HG02840 (cell line): Measurements from ENCODE around the gene UCP2.

Experiments used
- ATAC-seq: cut with Tn5 transposase; IDR thresholded peaks from one replicate; pipeline ENCODE4 v1.9.1; 2021; ENCODE audit warnings: mild to moderate bottlenecking, moderate library complexity, moderate number of reproducible peaks; ENCODE audit not compliant: unreplicated experiment, low FRiP score

Gene UCP2, protein sequence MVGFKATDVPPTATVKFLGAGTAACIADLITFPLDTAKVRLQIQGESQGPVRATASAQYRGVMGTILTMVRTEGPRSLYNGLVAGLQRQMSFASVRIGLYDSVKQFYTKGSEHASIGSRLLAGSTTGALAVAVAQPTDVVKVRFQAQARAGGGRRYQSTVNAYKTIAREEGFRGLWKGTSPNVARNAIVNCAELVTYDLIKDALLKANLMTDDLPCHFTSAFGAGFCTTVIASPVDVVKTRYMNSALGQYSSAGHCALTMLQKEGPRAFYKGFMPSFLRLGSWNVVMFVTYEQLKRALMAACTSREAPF

DNA sequence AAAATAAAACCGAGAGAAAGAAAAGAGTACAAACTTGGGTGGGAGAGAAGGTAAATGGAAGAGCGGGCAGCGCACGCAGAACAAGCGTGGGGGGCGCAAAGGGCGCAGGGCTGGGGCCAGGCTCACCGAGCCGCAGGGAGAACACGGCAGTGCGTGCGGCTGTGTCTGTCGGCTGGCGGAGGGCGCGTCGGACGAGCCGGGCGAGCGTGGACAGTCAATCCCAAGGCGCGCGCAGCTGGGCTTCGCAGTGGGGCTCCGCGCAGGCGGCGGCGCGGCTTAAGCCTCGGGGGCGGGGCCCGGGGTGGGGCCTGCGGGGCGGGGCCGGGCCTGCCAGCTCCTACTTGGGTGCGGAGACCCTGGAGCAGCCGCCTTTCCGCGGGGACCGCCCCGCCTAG is at the start of gene UCP2:
Gene UCP2 (minus strand): TSS at position 249 of the 395 bp plus-strand sequence. CDS start 4,465 bp downstream, outside the sequence.
- peak; percentile 46 for ATAC-seq

DNA sequence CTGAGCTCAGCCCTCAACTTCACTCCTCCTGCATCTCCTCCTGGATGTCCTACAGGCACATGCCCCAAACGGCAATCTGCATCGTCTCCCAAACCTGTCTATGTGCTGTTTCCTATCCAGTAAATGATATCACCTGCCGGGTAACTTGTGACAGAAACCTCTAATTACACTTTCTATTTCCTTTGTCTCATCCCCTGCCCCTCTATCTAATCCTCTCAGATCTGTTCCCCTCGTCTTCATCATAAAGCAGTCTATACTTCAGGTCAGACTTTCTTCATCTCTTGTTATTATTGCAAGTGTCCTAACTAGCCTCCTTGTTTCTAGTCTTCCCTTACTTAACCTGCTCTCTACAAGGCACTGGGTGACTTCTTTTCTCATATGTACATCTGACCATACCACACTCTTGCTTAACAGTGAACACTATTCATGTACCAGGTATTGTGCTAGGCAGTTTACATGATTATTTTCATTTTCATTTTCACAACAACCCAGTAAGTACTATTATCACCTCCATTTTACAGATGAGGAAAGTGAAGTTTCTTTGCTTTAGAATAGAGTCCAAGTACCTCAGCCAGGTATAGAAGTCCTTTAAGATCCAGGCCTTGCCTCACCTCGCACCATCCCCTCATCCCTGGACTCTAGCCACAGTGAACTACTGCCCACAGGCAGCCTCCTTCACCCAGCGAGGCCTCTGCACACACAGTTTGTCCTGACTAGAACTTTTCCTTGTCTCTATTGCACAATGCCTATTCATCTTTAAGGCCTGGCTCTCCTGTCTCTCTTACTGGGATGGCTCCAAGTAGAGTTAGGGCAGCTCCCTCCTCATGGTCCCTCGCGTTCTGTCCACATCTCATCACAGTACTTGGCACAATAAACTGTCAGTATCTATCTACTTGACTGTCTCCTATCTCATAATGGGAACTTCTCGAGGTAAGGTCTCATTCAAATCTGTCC is 48.4 kb upstream of the UCP2 start:
- no peak for ATAC-seq

DNA sequence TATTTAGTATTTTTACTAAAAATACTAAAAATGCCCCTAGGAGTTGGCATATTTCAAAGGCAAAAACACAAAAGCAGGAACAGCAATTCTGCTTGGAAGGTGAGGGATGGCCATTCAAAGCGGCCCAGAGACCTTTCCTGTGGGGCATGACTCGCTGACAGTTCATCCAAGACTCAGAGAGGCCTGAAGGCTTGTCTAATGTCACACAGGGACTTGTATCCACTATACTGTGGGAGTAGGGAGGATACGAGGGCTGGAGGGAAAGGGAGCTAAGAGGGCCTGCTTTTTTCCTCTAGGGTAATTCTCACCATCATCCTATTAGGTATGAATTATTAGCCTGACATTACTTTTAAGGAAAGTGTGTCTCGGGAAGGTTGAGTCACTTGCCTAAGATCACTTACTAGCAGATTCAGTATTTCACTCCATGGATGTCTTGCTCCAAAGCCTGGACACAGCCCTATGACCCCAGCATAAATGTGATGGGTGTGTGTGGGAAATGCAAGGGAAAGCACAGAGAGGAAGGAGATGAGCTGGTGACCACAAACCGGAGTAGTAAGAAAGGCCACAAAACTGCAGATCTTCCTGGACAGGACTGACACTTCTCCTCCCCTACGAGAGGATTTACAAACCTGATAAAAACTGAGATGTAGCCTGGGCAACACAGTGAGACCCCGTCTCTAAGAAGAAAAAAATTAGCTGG is 43.0 kb upstream of the UCP2 start:
- ATAC-seq: no peak

DNA sequence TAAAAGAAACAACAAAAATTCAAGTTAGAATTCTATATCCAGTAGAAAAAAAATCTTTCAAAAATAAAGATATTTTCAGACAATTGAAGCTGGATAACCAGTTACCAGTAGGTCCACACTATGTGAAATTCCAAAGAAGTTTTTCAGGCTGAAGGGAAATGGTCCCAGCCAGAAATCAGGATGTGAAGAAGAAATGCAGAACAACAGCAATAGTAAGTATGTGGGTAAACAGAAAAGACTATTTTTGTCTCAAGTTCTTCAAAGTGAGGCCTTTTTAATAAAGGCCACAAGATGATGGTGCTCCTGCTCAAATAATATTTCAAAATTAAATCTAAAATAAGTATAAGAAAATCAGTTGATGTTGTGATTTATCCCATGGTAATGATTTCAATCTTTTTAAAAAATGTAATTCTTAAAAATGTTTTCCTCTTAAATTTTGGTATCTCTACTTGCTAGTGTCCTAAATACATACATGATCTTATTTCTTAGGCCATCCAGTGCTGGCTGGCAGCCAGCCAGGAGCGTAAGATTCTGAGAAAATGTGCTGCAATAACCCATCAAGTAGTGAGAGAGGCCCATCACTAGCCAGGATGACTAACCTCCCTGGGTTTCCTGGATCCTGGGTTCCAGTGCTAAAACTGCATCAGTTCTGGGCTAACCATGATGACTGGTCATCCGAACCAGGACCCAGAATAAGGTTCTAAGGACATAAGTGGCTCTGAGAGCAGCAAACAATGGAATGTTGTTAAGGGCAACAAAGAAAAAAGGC is 41.8 kb upstream of the UCP2 start:
- ATAC-seq: no peak

DNA sequence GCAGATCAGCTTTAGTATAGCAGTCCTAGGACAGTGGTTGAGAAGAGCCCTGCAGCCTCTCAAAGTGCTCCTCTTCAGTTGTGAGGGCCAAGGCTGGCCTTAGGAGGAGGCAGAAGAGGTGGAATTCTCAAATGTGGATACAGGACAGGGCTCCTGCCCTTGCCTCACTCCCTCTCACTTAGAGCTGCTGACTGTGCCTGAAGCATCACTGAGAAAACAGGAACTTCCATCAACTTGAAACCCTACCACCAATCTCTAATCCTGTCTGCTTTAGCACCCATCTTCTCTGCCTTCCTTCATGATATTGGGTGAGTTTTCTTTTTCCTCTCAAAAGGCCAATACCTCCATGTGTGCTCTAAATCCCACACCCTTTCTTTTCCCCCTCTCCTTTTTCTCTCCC is 40.6 kb upstream of the UCP2 start:
- no peak for ATAC-seq

DNA sequence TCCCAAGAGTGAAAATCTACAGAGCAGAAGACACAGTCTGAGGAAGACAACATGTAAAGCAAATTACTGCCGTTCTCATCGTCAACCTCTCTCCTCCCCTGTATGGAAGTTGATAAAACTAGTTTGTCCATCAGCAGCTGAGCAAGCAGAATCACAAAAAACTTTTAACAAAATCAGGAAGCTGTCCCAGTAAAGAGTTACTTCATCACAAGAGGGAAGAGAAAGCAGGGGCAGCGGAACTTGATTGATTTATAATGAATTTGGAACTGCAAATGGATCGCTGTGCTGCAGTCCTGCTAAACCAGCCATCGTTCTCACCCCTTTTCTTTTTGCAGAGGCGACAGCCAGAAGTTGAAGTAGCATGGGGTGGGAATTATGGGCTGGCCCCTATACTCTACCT is 39.9 kb upstream of the UCP2 start:
- ATAC-seq: no peak

DNA sequence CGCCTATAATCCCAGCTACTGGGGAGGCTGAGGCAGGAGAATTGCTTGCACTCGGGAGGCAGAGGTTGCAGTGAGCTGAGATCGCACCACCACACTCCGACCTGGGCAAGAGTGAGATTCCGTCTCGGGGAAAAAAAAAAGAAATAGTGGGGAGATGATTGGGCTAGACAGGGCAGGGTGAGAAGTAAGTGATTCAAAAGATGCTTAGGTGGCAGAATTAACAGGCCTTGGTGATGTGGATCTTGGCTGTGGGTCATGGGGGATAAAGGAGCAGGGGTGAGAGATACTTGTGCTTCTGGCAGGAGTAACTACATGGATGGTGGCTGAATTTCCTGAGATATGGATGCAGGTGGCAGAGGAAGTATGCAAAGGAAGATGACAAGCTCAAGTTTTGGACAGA is 39.4 kb upstream of the UCP2 start:
- ATAC-seq: no peak

DNA sequence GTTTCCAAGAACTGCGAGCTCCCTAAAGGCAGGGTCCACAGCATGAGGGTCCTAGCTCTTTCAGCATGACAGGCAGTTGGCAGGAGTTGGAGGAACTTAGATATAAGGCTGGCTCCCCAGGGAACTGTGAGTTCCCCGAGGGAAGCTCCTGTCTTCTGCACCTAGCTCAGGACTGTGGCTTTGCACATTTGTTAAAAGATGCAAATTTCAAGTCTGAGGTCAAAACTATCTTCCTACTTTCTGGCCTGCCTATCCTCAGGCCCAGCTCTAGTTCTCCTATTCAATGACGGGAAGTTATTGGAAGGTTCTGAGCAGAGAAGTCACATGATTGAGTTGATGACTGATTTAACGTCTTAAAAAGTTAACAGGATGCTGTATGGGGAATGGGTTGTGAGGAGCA is 37.9 kb upstream of the UCP2 start:
- no peak for ATAC-seq

DNA sequence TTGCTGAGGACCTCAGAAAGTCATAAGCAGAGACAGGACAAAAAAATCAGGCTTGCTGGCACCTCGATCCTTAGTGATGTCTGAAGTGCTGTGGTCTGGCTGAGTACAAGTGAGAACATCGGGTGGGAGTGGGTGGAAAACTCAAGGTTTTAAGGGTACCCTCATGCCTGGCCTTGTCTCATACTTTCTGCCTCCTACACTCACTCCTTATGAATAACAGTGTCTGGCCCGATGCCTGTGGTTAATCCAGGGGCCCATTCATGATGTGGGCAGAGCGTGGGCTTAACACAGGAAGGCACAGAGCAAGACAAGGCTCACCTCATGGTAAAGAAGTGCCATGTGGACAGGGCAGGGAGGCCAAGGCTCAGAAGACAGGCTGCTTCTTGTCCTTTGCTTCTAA is 37.2 kb upstream of the UCP2 start:
- ATAC-seq: no peak

DNA sequence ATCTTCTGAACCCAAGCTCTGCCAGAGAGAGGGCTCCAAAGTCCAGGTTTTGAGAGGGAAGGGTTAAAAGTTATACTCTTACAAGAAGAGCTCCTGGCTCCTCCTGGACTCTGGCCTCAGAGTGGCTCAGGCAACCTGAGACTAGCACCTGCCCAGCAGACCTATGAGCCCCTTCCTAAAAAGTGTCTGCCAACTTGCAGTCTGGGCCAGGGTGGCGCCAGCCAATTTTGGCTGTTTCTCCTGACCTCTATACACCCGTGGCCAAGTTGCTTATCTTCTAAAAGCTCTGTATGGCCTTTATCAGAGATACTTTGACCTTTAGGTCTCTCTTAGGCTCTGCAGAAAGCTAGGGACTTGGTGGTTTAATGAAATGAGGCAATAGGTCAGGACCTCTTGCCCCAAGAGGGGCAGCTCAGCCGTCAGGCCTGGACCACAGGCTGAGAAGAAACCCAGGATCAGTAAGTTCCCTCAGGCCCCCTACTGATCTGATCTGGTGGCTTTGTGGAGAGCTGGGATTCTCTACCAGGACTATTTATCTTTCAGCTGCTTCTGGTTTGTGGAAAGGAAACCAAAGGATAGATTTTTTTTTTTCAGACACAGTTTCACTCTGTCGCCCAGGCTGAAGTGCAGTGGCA is 36.6 kb upstream of the UCP2 start:
- ATAC-seq: no peak

DNA sequence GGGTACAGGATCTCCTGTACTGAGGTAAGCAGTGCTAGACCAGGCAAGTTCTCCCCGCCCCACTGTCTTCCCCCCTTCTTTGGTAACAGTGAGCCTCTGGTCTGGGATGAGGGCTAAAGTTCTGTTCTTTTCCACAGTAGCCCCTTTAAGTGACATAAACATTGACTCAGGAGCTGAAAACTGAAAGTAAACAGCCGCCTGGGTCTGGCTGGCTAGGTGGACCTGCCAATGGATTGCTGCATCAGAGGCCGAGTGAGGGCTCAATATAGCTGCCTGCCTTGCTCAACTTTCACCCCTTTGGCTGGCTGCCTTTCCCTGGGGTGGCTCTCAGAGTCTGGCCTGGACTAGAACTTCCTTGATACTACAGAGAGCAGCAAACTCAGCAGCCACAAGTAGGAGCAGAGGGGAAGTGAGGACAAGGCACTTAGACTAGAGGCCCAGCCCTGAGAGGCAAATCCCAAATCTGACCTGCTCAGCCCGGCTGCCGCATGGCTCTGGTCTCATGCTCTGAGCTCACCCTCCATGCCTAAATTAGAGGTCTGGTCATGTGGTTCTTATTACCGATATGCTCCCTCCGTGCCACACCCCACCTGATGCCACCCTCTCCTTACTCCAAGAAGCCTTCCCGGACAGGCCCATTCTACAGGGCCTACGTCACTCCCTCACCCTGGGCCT is 35.8 kb upstream of the UCP2 start:
- no peak for ATAC-seq

DNA sequence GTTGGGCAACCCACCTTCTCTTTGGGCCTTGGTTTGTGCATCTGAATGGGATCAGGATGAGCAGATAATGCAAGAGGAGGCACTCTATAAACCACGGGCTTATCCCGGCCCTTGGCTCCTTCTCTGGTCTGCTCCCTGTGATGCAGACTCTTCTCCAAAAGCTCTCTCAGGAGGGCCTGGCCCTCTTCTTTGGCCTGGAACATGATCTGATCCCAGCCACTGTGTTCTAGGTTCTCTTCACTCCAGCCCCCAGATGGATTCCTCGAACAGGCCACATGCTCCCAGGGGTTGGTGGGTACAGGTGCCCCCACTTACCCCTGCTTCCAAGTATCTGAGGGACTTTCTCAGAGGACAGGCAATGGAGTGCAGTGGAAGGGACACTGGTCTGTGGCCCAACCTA is 35.0 kb upstream of the UCP2 start:
- no peak for ATAC-seq

DNA sequence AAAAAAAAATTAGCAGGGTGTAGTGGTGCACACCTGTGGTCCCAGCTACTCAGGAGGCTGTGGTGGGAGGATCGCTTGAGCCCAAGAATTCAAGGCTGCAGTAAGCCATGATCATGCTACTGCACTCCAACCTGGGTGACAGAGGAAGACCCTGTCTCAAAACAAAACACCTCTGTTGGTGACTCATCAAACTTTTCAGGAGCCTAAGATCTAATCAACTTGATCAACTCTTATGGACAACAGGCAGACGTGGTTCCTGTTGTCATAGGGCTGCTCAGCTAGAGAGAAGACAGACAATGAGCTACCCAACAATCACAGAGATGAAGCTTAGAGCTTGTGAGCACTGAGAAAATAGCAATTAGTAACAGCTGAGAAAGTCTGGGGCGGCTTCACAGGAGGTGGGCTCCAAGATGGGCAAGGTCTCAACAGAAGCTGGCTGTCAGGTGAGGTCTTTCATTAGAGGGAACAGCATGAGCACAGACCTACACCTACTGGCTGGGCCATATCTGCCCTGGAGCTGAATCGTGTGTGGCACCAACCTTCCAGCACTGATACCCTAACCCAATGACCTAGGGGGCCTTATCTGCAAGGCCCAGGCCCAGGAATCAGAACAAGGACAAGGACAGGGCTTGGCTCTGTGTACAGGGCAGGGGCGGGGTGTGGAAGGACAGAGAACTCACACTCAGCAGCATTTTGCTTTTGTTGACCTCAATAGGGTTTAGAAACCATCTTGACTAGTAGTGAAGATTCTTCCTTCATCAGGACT is 33.5 kb upstream of the UCP2 start:
- no peak for ATAC-seq

DNA sequence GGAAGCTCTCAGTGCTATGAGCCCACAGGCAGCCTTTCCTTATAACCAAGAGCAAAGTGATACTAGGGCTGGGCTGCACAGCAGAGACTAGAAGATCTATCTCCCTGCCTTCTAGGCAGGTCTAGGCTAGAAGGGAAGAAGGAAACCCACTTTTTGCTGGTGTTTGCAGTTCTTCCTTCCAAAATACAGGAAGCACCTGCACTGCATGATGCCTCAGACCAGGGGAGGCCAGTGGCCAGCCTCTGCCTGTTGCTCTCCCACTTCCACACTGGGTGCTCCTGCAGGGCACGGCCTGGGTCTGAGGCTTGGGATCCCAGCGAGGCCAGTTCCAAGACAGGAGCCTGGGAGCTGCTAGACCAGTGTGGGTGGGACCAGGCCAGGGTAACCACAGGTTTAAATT is 32.2 kb upstream of the UCP2 start:
- ATAC-seq: no peak

DNA sequence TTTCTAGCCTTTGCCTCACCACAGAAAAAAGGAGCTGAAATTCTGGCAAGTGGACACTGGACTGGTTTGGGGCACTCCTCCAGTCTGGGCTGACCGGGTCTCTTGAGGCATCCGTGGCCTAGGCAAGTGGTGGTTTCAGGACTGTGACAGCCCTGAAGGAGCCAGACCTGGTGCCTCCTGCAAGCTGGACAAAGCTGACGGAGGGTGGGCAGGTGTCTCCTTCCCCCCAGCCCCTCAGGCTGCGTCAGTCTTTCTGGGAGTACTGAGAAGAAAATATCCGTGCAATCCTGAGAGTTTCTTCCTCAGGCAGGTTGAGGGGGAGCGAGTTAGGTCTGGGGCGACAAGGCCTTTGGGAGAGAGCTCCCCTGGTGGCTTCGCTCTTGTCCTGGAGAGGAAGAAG is 30.5 kb upstream of the UCP2 start:
- no peak for ATAC-seq

DNA sequence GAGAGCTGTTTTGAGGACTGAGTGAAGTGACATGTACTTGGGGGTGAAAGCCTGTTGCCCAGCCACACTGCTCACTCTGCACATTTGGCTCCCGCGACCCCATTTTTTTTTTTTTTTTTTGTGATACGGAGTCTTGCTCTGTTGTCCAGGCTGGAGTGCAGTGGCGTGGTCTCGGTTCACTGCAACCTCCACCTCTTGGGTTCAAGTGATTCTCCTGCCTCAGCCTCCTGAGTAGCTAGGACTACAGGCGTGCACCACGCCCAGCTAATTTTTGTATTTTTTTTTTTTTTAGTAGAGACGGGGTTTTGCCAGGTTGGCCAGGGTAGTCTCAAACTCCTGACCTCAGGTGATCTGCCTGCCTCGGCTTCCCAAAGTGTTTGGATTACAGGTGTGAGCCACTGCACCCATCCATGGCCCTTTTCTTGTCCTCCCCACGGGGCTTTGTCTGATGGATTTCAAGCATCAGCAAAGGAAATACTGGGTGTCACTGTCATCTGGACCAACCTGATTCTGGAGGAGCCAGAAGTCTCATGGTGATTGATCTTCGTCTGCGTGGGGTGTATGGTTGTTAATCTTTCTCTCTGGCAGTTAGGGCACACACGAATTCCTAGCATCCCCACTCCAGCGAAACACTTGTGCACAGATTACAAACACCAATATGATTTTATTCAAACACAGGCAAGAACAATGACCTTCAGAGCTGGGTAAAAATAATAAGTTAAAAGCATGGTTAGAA is 29.6 kb upstream of the UCP2 start:
- ATAC-seq: no peak

DNA sequence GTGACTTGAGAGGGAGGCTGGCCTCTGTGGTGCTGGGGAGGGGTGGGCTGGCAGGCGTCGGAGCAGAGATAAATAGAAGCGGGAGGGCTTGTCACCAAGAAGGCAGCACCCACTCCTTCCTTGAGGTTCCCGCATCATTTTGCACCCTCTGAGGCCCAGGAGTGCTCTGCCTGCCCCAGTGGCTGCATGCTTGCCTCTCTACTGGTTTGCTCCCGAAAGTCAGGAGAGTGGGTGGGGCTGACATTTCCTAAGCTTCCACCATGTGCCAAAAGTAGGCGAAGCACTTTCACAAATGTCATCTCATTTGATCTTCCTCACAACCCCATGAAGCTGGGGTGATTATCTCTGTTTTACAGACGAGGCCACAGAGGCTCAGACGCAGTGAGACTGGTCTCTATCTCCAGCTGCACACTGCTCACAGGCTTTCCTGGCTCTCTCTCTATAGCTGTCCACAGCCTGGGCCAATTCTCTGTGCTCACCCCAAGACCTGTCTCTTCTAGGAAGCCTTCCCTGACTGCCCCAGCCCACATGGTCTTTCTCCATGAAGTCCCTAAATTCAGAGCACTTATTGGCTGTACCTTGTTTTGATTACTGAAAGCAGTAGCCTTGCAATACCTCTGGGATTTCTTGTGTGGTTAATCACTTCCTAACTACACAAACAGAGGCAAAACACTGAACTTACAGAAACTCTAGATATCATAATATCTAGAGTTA is 28.9 kb upstream of the UCP2 start:
- peak; percentile 55 for ATAC-seq
